ENCODE measurements around the gene ANKRD65. TPM values are rescaled to one million over a fixed set of nuclear protein-coding genes. Genes with fewer than 3 reads are reported as not detected.

Gene ANKRD65
- total RNA-seq, 1 donor from 2014 or later, result 1.4 TPM

- Histone ChIP-seq H3K27me3 (ENCODE audit: control insufficient read depth, insufficient read depth, low read length) (no peaks in the 10 kb centered on the region), H3K4me3 (ENCODE audit: low read depth, low read length) (no peak overlapping the region), H3K36me3 (ENCODE audit: control insufficient read depth, insufficient read depth, low read length) (no peaks in the 10 kb centered on the region)
- DNase-seq (ENCODE audit: low read depth), result no peak
- TF ChIP-seq CTCF (IDR thresholded peaks at IDR 0.05; ENCODE audit: insufficient read depth, low read length, poor library complexity, severe bottlenecking), result no peak
These were observed 12.7 kb upstream of the ANKRD65 start for GRCh38 chr1:1433804-1434130.

GRCh38 chr1:1432951-1433803, 12.1 kb upstream of the ANKRD65 start:
- no peaks in the 10 kb centered on the region for H3K27me3 ChIP-seq (ENCODE audit: control insufficient read depth, insufficient read depth, low read length)
- no peaks in the 10 kb centered on the region for H3K36me3 ChIP-seq (ENCODE audit: control insufficient read depth, insufficient read depth, low read length)
- no peak for TF ChIP-seq CTCF (IDR thresholded peaks at IDR 0.05; ENCODE audit: insufficient read depth, low read length, poor library complexity, severe bottlenecking)
- DNase-seq (ENCODE audit: low read depth), result no peak
- no peak overlapping the region for H3K4me3 ChIP-seq (ENCODE audit: low read depth, low read length)

- Histone ChIP-seq H3K27me3 (ENCODE audit: control insufficient read depth, insufficient read depth, low read length) (no peaks in the 10 kb centered on the region), H3K36me3 (ENCODE audit: control insufficient read depth, insufficient read depth, low read length) (no peaks in the 10 kb centered on the region), H3K4me3 (ENCODE audit: low read depth, low read length) (no peak overlapping the region)
- no peak for TF ChIP-seq CTCF (IDR thresholded peaks at IDR 0.05; ENCODE audit: insufficient read depth, low read length, poor library complexity, severe bottlenecking)
- no peak for DNase-seq (ENCODE audit: low read depth)
These were observed 11.3 kb upstream of the ANKRD65 start for GRCh38 chr1:1432274-1432950.

- H3K4me3 ChIP-seq (ENCODE audit: low read depth, low read length), result no peak overlapping the region
- H3K27me3 ChIP-seq (ENCODE audit: control insufficient read depth, insufficient read depth, low read length), result no peaks in the 10 kb centered on the region
- no peak for DNase-seq (ENCODE audit: low read depth)
- no peaks in the 10 kb centered on the region for H3K36me3 ChIP-seq (ENCODE audit: control insufficient read depth, insufficient read depth, low read length)
- no peak for TF ChIP-seq CTCF (IDR thresholded peaks at IDR 0.05; ENCODE audit: insufficient read depth, low read length, poor library complexity, severe bottlenecking)
These were observed 10.8 kb upstream of the ANKRD65 start for GRCh38 chr1:1431845-1432273.

- no peak for DNase-seq (ENCODE audit: low read depth)
- H3K4me3 ChIP-seq (ENCODE audit: low read depth, low read length), result no peak overlapping the region
These were observed 10.1 kb upstream of the ANKRD65 start for GRCh38 chr1:1430992-1431844.

More at GRCh38 chr1:1430992-1431844, 10.1 kb upstream of the ANKRD65 start:
- no peaks in the 10 kb centered on the region for H3K36me3 ChIP-seq (ENCODE audit: control insufficient read depth, insufficient read depth, low read length)
- no peaks in the 10 kb centered on the region for H3K27me3 ChIP-seq (ENCODE audit: control insufficient read depth, insufficient read depth, low read length)
- no peak for TF ChIP-seq CTCF (IDR thresholded peaks at IDR 0.05; ENCODE audit: insufficient read depth, low read length, poor library complexity, severe bottlenecking)

Measured in kidney epithelial cell (primary cell).